ENCODE measurements around the gene PSME3. TPM values are rescaled to one million over a fixed set of nuclear protein-coding genes. Genes with fewer than 3 reads are reported as not detected.

Gene PSME3
- total RNA-seq, 1 donor from 2014 or later, result 108 TPM

DNA sequence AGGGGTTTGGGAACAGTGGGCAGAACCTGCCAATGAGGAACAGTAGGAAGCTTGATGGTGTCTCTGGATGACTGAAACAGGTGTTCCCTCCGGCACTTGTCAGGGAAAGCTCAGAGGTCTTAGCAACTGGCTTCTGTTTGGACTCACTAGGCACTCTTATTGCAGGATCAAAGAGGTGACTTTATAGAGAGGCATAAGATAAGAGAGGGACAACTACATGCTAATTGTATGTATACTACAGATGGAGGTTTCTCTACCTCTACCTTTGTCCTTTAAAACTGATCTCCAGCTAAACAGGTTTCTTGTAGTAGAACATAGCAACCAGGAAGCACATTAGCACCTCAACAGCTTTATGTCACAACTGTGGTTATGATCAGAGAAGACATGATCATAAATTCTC is 26.9 kb upstream of the PSME3 start:
- H3K9me3 Mint-ChIP-seq, result no peaks in the 10 kb centered on the region
- H3K4me3 Mint-ChIP-seq, result no peak overlapping the region
- TF ChIP-seq, protein P1, sequence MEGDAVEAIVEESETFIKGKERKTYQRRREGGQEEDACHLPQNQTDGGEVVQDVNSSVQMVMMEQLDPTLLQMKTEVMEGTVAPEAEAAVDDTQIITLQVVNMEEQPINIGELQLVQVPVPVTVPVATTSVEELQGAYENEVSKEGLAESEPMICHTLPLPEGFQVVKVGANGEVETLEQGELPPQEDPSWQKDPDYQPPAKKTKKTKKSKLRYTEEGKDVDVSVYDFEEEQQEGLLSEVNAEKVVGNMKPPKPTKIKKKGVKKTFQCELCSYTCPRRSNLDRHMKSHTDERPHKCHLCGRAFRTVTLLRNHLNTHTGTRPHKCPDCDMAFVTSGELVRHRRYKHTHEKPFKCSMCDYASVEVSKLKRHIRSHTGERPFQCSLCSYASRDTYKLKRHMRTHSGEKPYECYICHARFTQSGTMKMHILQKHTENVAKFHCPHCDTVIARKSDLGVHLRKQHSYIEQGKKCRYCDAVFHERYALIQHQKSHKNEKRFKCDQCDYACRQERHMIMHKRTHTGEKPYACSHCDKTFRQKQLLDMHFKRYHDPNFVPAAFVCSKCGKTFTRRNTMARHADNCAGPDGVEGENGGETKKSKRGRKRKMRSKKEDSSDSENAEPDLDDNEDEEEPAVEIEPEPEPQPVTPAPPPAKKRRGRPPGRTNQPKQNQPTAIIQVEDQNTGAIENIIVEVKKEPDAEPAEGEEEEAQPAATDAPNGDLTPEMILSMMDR (IDR thresholded peaks at IDR 0.05), result no peak
- TF ChIP-seq EZH2phosphoT487 (IDR thresholded peaks at IDR 0.05) (no peak), EZH2 (IDR thresholded peaks at IDR 0.05) (no peak)
- H2AFZ ChIP-seq (replicated peaks), result no peak overlapping the region
- no peaks in the 10 kb centered on the region for H3K36me3 ChIP-seq
- no peak for DNase-seq (ENCODE audit: low spot score)
- no peaks in the 10 kb centered on the region for H4K20me1 ChIP-seq (ENCODE audit: low read depth)
- no peaks in the 10 kb centered on the region for H3K79me2 ChIP-seq (ENCODE audit: low read depth)
- no peak overlapping the region for H3K4me3 ChIP-seq
- H3K9ac ChIP-seq, result no peak overlapping the region
- H3K27ac ChIP-seq, result no peak overlapping the region
- no peaks in the 10 kb centered on the region for H3K27me3 Mint-ChIP-seq (ENCODE audit: insufficient read depth, low read depth)
- H3K4me1 ChIP-seq, result no peaks in the 10 kb centered on the region
- no peak overlapping the region for H3K4me2 ChIP-seq
- H3K9me3 ChIP-seq (ENCODE audit: low read depth), result no peaks in the 10 kb centered on the region
- no peaks in the 10 kb centered on the region for H3K36me3 Mint-ChIP-seq
- H3K4me1 Mint-ChIP-seq, result peaks cover 16% of the 10 kb centered on the region
- H3F3A ChIP-seq (ENCODE audit: low read depth), result no peaks in the 10 kb centered on the region
- peaks cover 18% of the 10 kb centered on the region for H3K27me3 ChIP-seq
- H3K27ac Mint-ChIP-seq, result no peak overlapping the region

DNA sequence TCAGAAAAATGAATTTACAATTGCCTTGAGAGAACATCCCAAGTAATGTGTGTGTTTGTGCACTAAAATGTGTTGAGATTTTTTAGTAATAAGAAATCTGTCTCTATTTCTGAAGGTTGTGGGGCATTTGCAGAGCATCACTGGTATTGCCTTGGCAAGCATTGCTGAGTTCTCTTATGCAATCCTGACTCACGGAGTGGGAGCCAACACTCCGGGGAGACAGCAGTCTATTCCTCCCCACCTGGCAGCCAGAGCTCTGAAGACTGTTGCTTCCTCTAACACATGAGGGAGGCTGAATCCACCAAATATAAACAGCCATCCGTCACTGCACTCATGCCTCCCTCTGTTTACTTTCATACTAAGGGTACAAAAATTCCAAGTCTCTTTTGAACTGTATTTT is 23.9 kb upstream of the PSME3 start:
- Histone ChIP-seq H3K9ac (no peak overlapping the region), H3K27me3 (no peaks in the 10 kb centered on the region), H3K79me2 (ENCODE audit: low read depth) (no peaks in the 10 kb centered on the region), H3K36me3 (no peaks in the 10 kb centered on the region), H3K27ac (no peak overlapping the region), H3K4me2 (no peak overlapping the region), H4K20me1 (ENCODE audit: low read depth) (no peaks in the 10 kb centered on the region), H3F3A (ENCODE audit: low read depth) (no peaks in the 10 kb centered on the region), H3K9me3 (ENCODE audit: low read depth) (no peaks in the 10 kb centered on the region), H3K4me3 (no peak overlapping the region), H2AFZ (replicated peaks) (no peak overlapping the region), H3K4me1 (no peaks in the 10 kb centered on the region)
- TF ChIP-seq EZH2phosphoT487 (IDR thresholded peaks at IDR 0.05) (no peak), EZH2 (IDR thresholded peaks at IDR 0.05) (no peak)
- TF ChIP-seq, protein P1 (IDR thresholded peaks at IDR 0.05), result no peak
- H3K27me3 Mint-ChIP-seq (ENCODE audit: insufficient read depth, low read depth), result no peaks in the 10 kb centered on the region
- DNase-seq (ENCODE audit: low spot score), result no peak
- H3K9me3 Mint-ChIP-seq, result no peaks in the 10 kb centered on the region
- peaks cover 4% of the 10 kb centered on the region for H3K36me3 Mint-ChIP-seq
- no peaks in the 10 kb centered on the region for H3K4me1 Mint-ChIP-seq
- no peak overlapping the region for H3K27ac Mint-ChIP-seq
- no peak overlapping the region for H3K4me3 Mint-ChIP-seq

DNA sequence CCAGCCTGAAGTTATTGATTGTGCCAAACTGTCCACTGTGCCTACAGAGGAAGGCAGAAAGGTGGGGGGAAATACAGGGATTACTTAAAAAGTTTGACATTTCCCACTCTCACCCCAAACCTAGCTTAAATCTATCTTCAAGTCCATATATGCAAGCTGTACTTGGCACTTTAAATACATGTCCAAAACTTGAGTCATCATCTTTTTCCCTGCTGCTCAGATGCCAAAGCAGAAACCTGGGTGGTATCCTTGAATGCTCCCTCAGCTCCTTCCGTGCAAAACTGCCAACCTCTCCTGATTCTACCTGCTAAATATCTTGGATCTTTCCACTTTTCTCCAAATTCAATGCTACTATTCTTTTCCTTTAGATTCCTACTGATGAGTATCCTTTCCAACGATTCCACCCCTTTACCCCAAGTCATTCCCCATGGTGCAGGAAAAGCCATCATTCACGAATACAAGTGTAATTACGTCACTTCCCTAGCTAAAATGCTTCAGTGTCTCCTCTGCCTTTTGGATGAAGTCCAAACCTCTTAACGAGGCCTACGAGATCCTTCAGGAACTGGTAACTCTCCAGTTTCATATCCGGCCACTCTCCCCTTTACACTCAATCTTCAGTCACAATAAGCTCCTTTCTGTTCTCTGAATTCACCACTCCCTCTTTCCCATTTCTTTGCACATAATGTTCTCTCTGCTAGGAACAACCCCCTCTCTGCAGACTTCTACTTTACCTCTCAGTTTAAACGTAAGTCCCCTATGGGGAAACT is 18.4 kb upstream of the PSME3 start:
- Mint-ChIP-seq H3K4me1 (no peaks in the 10 kb centered on the region), H3K27ac (no peak overlapping the region), H3K4me3 (no peak overlapping the region), H3K36me3 (peaks cover 12% of the 10 kb centered on the region), H3K9me3 (no peaks in the 10 kb centered on the region), H3K27me3 (ENCODE audit: insufficient read depth, low read depth) (no peaks in the 10 kb centered on the region)
- DNase-seq (ENCODE audit: low spot score), result no peak
- no peaks in the 10 kb centered on the region for H3K4me1 ChIP-seq
- H3K27ac ChIP-seq, result no peak overlapping the region
- H4K20me1 ChIP-seq (ENCODE audit: low read depth), result no peaks in the 10 kb centered on the region
- H3K36me3 ChIP-seq, result no peaks in the 10 kb centered on the region
- TF ChIP-seq EZH2 (IDR thresholded peaks at IDR 0.05) (no peak), EZH2phosphoT487 (IDR thresholded peaks at IDR 0.05) (no peak)
- TF ChIP-seq, protein P1 (IDR thresholded peaks at IDR 0.05), result no peak
- no peak overlapping the region for H3K4me3 ChIP-seq
- no peaks in the 10 kb centered on the region for H3K79me2 ChIP-seq (ENCODE audit: low read depth)
- H2AFZ ChIP-seq (replicated peaks), result no peak overlapping the region
- no peak overlapping the region for H3K4me2 ChIP-seq
- no peak overlapping the region for H3K9ac ChIP-seq
- H3K27me3 ChIP-seq, result no peaks in the 10 kb centered on the region
- H3K9me3 ChIP-seq (ENCODE audit: low read depth), result no peaks in the 10 kb centered on the region
- H3F3A ChIP-seq (ENCODE audit: low read depth), result no peaks in the 10 kb centered on the region
